Measurements from ENCODE around the gene TUT7. TPM values are rescaled to one million over a fixed set of nuclear protein-coding genes. Genes with fewer than 3 reads are reported as not detected.

Gene TUT7
- total RNA-seq, 1 experiment from 2014 or later, result 36.1 TPM

DNA sequence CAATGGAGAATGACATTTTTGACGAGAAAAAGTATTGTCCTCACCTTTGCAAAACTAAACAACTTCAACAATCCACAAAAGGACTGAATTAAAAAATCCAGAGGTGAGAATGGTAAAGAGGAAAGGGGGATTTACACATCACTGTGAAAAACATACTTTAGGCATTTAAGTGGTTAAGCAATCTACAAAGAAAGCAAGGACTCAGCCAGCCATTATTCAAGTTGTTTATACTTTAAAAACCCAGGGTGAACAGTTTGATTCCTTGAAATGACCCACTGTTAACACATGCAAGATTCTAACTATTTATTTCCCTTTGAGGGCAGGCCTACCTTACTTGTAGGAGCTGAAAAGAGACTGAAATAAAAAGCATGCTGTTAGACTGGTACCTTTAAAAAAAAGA, 29.3 kb downstream of the TUT7 start:
- intact Hi-C loops (cut with micrococcal nuclease; ENCODE audit: unreplicated experiment), result no loop called here
- no peak overlapping the region for H2AFZ ChIP-seq
- CTCF ChIA-PET, result no interaction called here
- BruUV-seq (replicated peaks), result no TSS peak
- no peak for TF ChIP-seq EZH2 (IDR thresholded peaks at IDR 0.05; ENCODE audit: low read depth)
- TF ChIP-seq, protein P1, sequence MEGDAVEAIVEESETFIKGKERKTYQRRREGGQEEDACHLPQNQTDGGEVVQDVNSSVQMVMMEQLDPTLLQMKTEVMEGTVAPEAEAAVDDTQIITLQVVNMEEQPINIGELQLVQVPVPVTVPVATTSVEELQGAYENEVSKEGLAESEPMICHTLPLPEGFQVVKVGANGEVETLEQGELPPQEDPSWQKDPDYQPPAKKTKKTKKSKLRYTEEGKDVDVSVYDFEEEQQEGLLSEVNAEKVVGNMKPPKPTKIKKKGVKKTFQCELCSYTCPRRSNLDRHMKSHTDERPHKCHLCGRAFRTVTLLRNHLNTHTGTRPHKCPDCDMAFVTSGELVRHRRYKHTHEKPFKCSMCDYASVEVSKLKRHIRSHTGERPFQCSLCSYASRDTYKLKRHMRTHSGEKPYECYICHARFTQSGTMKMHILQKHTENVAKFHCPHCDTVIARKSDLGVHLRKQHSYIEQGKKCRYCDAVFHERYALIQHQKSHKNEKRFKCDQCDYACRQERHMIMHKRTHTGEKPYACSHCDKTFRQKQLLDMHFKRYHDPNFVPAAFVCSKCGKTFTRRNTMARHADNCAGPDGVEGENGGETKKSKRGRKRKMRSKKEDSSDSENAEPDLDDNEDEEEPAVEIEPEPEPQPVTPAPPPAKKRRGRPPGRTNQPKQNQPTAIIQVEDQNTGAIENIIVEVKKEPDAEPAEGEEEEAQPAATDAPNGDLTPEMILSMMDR (conservative IDR thresholded peaks at IDR 0.05), result no peak
- no peaks in the 10 kb centered on the region for H3F3A ChIP-seq (ENCODE audit: insufficient read depth, low read depth)
- H3K9me2 ChIP-seq (ENCODE audit: insufficient read depth), result no peaks in the 10 kb centered on the region
- H3K79me2 ChIP-seq (ENCODE audit: low read depth), result no peaks in the 10 kb centered on the region
- H3K4me2 ChIP-seq, result no peak overlapping the region
- no peaks in the 10 kb centered on the region for H3K27me3 ChIP-seq (ENCODE audit: insufficient read depth, low read depth)
- no peaks in the 10 kb centered on the region for H3K4me1 ChIP-seq (replicated peaks; ENCODE audit: insufficient read depth)
- no peaks in the 10 kb centered on the region for H4K20me1 ChIP-seq (ENCODE audit: insufficient read depth)
- peaks cover 52% of the 10 kb centered on the region for H3K36me3 ChIP-seq (ENCODE audit: low read depth)
- POLR2A ChIA-PET (ENCODE audit: unreplicated experiment), result no interaction called here
- no peaks in the 10 kb centered on the region for H3K9me3 ChIP-seq (ENCODE audit: insufficient read depth, low read depth)
- DNase-seq, result no peak
- no peak overlapping the region for H3K27ac ChIP-seq
- H3K4me3 ChIP-seq, result no peak overlapping the region

DNA sequence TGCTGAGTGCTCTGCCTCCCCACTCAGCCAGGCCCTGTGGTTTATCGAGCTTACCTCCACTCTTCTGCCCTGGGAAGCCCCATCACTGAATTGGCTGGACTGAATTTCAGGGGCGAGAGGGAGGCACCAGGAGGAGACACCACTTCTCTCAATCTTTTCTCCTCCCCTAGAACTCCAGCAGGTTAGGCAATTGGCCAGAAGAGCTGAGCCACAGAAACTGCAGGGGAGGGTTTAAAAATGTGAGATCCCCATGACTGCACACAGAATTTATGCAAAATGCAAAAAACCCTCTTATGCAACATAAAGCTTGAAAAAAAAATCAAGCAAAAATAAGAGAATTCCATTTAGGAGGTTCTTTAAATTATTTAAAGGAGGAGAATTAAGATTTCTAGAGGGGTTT, 29.9 kb downstream of the TUT7 start:
- Histone ChIP-seq H2AFZ (no peak overlapping the region), H3K4me1 (replicated peaks; ENCODE audit: insufficient read depth) (no peaks in the 10 kb centered on the region), H4K20me1 (ENCODE audit: insufficient read depth) (no peaks in the 10 kb centered on the region), H3F3A (ENCODE audit: insufficient read depth, low read depth) (no peaks in the 10 kb centered on the region), H3K9me2 (ENCODE audit: insufficient read depth) (no peaks in the 10 kb centered on the region), H3K4me3 (no peak overlapping the region), H3K4me2 (no peak overlapping the region), H3K36me3 (ENCODE audit: low read depth) (peaks cover 58% of the 10 kb centered on the region), H3K27me3 (ENCODE audit: insufficient read depth, low read depth) (no peaks in the 10 kb centered on the region), H3K27ac (no peak overlapping the region), H3K79me2 (ENCODE audit: low read depth) (no peaks in the 10 kb centered on the region), H3K9me3 (ENCODE audit: insufficient read depth, low read depth) (no peaks in the 10 kb centered on the region)
- CTCF ChIA-PET, result no interaction called here
- BruUV-seq (replicated peaks), result no TSS peak
- POLR2A ChIA-PET (ENCODE audit: unreplicated experiment), result no interaction called here
- intact Hi-C loops (cut with micrococcal nuclease; ENCODE audit: unreplicated experiment), result no loop called here
- TF ChIP-seq, protein P1 (conservative IDR thresholded peaks at IDR 0.05), result no peak
- no peak for TF ChIP-seq EZH2 (IDR thresholded peaks at IDR 0.05; ENCODE audit: low read depth)
- DNase-seq, result no peak

- H3K4me3 ChIP-seq, result no peak overlapping the region
- H3K4me2 ChIP-seq, result no peak overlapping the region
- H3K79me2 ChIP-seq (ENCODE audit: low read depth), result no peaks in the 10 kb centered on the region
- H3F3A ChIP-seq (ENCODE audit: insufficient read depth, low read depth), result no peaks in the 10 kb centered on the region
- no peaks in the 10 kb centered on the region for H3K9me2 ChIP-seq (ENCODE audit: insufficient read depth)
- no peaks in the 10 kb centered on the region for H4K20me1 ChIP-seq (ENCODE audit: insufficient read depth)
- DNase-seq, result no peak
- H2AFZ ChIP-seq, result no peak overlapping the region
- CTCF ChIA-PET, result no interaction called here
- no peaks in the 10 kb centered on the region for H3K9me3 ChIP-seq (ENCODE audit: insufficient read depth, low read depth)
- POLR2A ChIA-PET (ENCODE audit: unreplicated experiment), result no interaction called here
- intact Hi-C loops (cut with micrococcal nuclease; ENCODE audit: unreplicated experiment), result no loop called here
- peaks cover 61% of the 10 kb centered on the region for H3K36me3 ChIP-seq (ENCODE audit: low read depth)
- H3K4me1 ChIP-seq (replicated peaks; ENCODE audit: insufficient read depth), result no peaks in the 10 kb centered on the region
- TF ChIP-seq, protein P1 (conservative IDR thresholded peaks at IDR 0.05), result no peak
- TF ChIP-seq EZH2 (IDR thresholded peaks at IDR 0.05; ENCODE audit: low read depth), result no peak
- H3K27ac ChIP-seq, result no peak overlapping the region
- BruUV-seq (replicated peaks), result TSS peak; percentile 7
- no peaks in the 10 kb centered on the region for H3K27me3 ChIP-seq (ENCODE audit: insufficient read depth, low read depth)
Observed at GRCh38 chr9:86322973-86323644, 31.1 kb downstream of the TUT7 start.

Measured in PC-9 (cell line).